Lung (tissue), 12 donors: Measurements from ENCODE around the gene BCR. TPM values are rescaled to one million over a fixed set of nuclear protein-coding genes. Genes with fewer than 3 reads are reported as not detected.
"Not testable (repeated sequence)": the region's sequence is repeated elsewhere in the genome, so short reads cannot be mapped to it uniquely, and the experiment has no call there.

ENCODE experiments used
- ATAC-seq: fragments of 200-7000 bp; cut with Tn5 transposase; one replicate; pipeline ENCODE4 v1.9.1; 2020; ENCODE audit warnings: moderate number of reproducible peaks; ENCODE audit not compliant: insufficient read depth, low FRiP score
- DNase-seq, 3 donors: peaks; one replicate each; pipeline ENCODE4 v3.0.0-alpha.2; 2013 to 2017
- H3K27ac ChIP-seq, 2 donors: one replicate each; pipeline ENCODE4 v1.5.1; 2013; ENCODE audit warnings: mild to moderate bottlenecking in 2 of 2, moderate library complexity in 2 of 2, control low read depth in 1 of 2, inconsistent platforms in 1 of 2, low read depth in 1 of 2, low read length in 1 of 2
- H3K27me3 ChIP-seq, 3 donors: one replicate each; pipeline ENCODE4 v1.5.1; 2013; ENCODE audit warnings: low read length in 2 of 3; ENCODE audit not compliant: control insufficient read depth in 3 of 3, insufficient read depth in 3 of 3
- H3K36me3 ChIP-seq, 4 donors: one replicate each; pipeline ENCODE4 v1.5.1; 2013; ENCODE audit warnings: low read length in 4 of 4, mild to moderate bottlenecking in 1 of 4, moderate library complexity in 1 of 4; ENCODE audit not compliant: control insufficient read depth in 4 of 4, insufficient read depth in 4 of 4
- H3K4me1 ChIP-seq, 5 donors: one replicate each; pipeline ENCODE4 v1.5.1; 2013; ENCODE audit warnings: low read length in 5 of 5, mild to moderate bottlenecking in 2 of 5, moderate library complexity in 1 of 5; ENCODE audit not compliant: control insufficient read depth in 5 of 5, insufficient read depth in 5 of 5
- H3K4me3 ChIP-seq: one replicate; pipeline ENCODE4 v1.5.1; 2013; ENCODE audit warnings: mild to moderate bottlenecking, control low read depth, moderate library complexity
- H3K9ac ChIP-seq, 2 donors: one replicate each; pipeline ENCODE4 v1.5.1; 2013; ENCODE audit warnings: low read length in 2 of 2, control low read depth in 1 of 2; ENCODE audit not compliant: insufficient read depth in 1 of 2
- H3K9me3 ChIP-seq, 4 donors: one replicate each; pipeline ENCODE4 v1.5.1; 2013; ENCODE audit warnings: low read length in 3 of 4, mild to moderate bottlenecking in 1 of 4, moderate library complexity in 1 of 4; ENCODE audit not compliant: control insufficient read depth in 4 of 4, insufficient read depth in 3 of 4
- CTCF ChIP-seq: IDR thresholded peaks from 2 replicates; pipeline ENCODE4 v1.5.1; 2012; ENCODE audit warnings: mild to moderate bottlenecking; ENCODE audit errors: control extremely low read depth, extremely low read depth
- WGBS, 2 donors: extraction: QIAGEN DNeasy Blood & Tissue Kit; methylation state at CpG; one replicate each; pipeline ENCODE4 v1.1.7; 2013; 5-methylcytosine and 5-hydroxymethylcytosine counted together
- polyA plus RNA-seq, 2 donors: library from polyadenylated mRNA; stranded (reverse); fragments of 200-250 nt; gene quantifications; one replicate each; pipeline ENCODE4 v1.2.1, GENCODE V29; 2013
- total RNA-seq, 2 donors: library from RNA; depleted of rRNA in 1 of 2; stranded (reverse); fragments of >200 nt in 1 of 2; gene quantifications; one replicate each; pipeline ENCODE4 v1.2.1, GENCODE V29; 2014 to 2021
- donor health status: control.
- donor health status: control.
- donor health status: Bipolar disorder and iron deficiency.
- donor health status: healthy.
- donor health status: DM: yes; HTN: yes; CAD: no.

BCR gene
- total and polyA plus RNA-seq, 4 donors = 21.8 to 67.3 (median 31.8) TPM

GRCh38 chr22:23306438-23306921 is 126.2 kb downstream of the BCR start:
- no peak overlapping the region for H3K4me3 ChIP-seq

GRCh38 chr22:23306926-23307325 is 126.6 kb downstream of the BCR start:
- H3K9ac ChIP-seq = no peak overlapping the region
- H3K4me3 ChIP-seq = no peak overlapping the region
- DNase-seq (no peak), ATAC-seq (no peak)
- H3K27ac ChIP-seq = peak overlapping the region; percentile 62 to 83
- H3K36me3 ChIP-seq = peaks cover 0 to 9% (median 2%) of the 10 kb centered on the region in 4 donors
- H3K27me3 ChIP-seq = no peaks in the 10 kb centered on the region
- 98 to 99% methylated on average over 3 of the region's 3 CpGs for WGBS, 2 donors
- no peak for TF ChIP-seq CTCF
- H3K9me3 ChIP-seq = no peaks in the 10 kb centered on the region
- H3K4me1 ChIP-seq = peaks cover 0 to 17% (median 9%) of the 10 kb centered on the region in 5 donors

More at GRCh38 chr22:23306438-23306921, 126.2 kb downstream of the BCR start:
- ATAC-seq = peak; percentile 67
- peak in 2 of 3 donors; percentile 8 to 14 for DNase-seq
- no peak for TF ChIP-seq CTCF
- Histone ChIP-seq H3K36me3 (peaks cover 0 to 13% (median 2%) of the 10 kb centered on the region in 4 donors), H3K9me3 (no peaks in the 10 kb centered on the region), H3K27me3 (no peaks in the 10 kb centered on the region), H3K27ac (peak overlapping the region; percentile 62 to 83), H3K4me1 (peaks cover 0 to 17% (median 9%) of the 10 kb centered on the region in 5 donors), H3K9ac (no peak overlapping the region)
- 73 to 85% methylated on average over 11 of the region's 11 CpGs for WGBS, 2 donors

GRCh38 chr22:23307511-23307910 is 127.2 kb downstream of the BCR start:
- DNase-seq = not testable (repeated sequence)

GRCh38 chr22:23309261-23309660 is 129.0 kb downstream of the BCR start:
- H3K9me3 ChIP-seq, DNase-seq, H3K4me3 ChIP-seq, ATAC-seq, H3K27me3 ChIP-seq, H3K27ac ChIP-seq, H3K9ac ChIP-seq: not testable (repeated sequence)
- Histone ChIP-seq H3K36me3 (peaks cover 0 to 18% (median 3%) of the 10 kb centered on the region in 4 donors), H3K4me1 (peaks cover 0 to 17% (median 9%) of the 10 kb centered on the region in 5 donors)
- 96% methylated on average over 7 to 9 of the region's 12 CpGs for WGBS, 2 donors

More at GRCh38 chr22:23307511-23307910, 127.2 kb downstream of the BCR start:
- H3K27me3 ChIP-seq, H3K9ac ChIP-seq, ATAC-seq, H3K9me3 ChIP-seq, H3K27ac ChIP-seq, H3K36me3 ChIP-seq, H3K4me3 ChIP-seq: not testable (repeated sequence)
- WGBS, 2 donors = 83 to 95% methylated on average over 4 to 9 of the region's 10 CpGs
- peaks cover 0 to 17% (median 9%) of the 10 kb centered on the region in 5 donors for H3K4me1 ChIP-seq

DNA sequence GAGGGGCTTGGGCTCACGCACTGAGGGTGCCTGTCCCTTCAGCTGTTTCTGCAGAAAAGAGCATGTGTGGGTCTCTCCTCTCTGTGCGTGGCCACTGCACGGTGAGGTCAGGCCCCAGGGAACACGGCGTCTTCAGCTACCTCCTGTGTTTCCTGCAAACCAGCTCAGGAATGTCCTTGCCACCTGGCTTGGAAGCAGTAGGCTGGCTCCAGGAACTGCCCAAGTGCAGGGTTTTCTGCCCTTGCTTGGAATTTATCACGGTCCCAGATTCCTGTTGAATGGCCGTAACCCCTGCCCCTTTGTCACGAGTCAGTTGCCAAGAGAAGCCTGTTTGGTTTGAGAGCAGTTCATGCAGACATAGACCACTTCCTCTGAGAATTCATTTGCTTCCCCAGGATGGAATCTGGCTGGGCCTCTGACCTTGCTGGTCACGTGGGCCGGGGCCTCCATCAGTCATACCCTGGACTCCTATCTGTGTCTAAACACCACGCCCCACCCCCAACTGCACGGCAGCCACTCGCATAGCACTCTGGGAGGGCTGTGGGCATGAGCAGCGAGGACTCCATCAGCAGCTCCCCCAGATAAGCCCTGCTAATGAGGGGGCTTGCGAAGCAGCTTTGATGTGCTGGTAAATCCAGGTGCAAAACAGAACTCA is 130.3 kb downstream of the BCR start:
- not testable (repeated sequence) for H3K9ac ChIP-seq, DNase-seq, H3K9me3 ChIP-seq, H3K4me3 ChIP-seq, H3K27me3 ChIP-seq, ATAC-seq, H3K27ac ChIP-seq
- peaks cover 0 to 11% (median 6%) of the 10 kb centered on the region in 5 donors for H3K4me1 ChIP-seq
- 73 to 87% methylated on average over 5 to 6 of the region's 15 CpGs for WGBS, 2 donors
- peaks cover 0 to 25% (median 2%) of the 10 kb centered on the region in 4 donors for H3K36me3 ChIP-seq

DNA sequence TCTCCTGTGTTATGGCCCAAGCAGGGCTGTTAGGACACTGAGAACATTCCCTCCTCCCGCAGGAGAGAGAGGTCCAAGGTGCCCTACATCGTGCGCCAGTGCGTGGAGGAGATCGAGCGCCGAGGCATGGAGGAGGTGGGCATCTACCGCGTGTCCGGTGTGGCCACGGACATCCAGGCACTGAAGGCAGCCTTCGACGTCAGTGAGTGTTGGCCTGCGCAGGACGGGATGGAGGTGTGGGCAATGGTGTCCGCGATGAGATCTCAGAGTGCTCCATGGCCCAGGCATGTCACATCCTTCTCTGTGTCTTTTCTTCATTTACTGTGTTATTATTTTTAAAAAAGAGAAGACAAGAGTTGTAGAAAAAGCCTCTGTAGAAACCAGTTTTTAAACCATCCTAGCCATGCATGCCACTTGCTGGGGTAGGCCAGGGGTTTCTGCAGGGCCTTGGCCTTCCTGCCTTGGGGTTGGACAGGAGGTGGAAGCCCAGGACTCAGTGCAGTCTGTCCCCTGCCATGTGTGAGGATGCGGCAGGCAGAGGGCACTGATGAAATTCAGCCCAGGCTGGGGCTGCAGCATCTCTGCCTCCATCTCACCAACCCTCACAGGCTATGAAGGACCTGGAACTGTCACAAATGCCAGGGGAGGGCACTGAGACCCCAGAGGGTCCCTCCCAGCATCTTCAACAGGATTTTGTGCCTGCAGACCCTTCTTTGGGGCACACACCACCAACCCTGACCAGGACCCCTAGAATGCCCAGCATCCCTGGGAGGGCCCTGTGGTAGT is 131.5 kb downstream of the BCR start:
- H3K27me3 ChIP-seq, H3K4me3 ChIP-seq, H3K4me1 ChIP-seq, ATAC-seq, DNase-seq, H3K9me3 ChIP-seq, H3K9ac ChIP-seq, H3K27ac ChIP-seq: not testable (repeated sequence)
- peaks cover 0 to 25% (median 2%) of the 10 kb centered on the region in 4 donors for H3K36me3 ChIP-seq
- 95 to 96% methylated on average over 16 to 18 of the region's 18 CpGs for WGBS, 2 donors
